Neural progenitor cell (in vitro differentiated cells): ENCODE results near the gene EIF5AL1.

Experiments used
- EZH2 ChIP-seq: fragments of 200-600 bp; sonication (generic); IDR thresholded peaks from 2 replicates; pipeline ENCODE4 v1.6.1; 2017; ENCODE audit warnings: antibody characterized with exemption, mild to moderate bottlenecking, moderate library complexity
- EZH2phosphoT487 ChIP-seq: fragments of 200-600 bp; sonication (generic); IDR thresholded peaks from 2 replicates; pipeline ENCODE4 v1.6.1; 2017; ENCODE audit warnings: antibody characterized with exemption
- TF ChIP-seq, protein P1 (sequence below): fragments of 200-600 bp; sonication (generic); IDR thresholded peaks from 2 replicates; pipeline ENCODE4 v1.5.1; 2017; ENCODE audit warnings: antibody characterized with exemption, mild to moderate bottlenecking

- TF ChIP-seq, protein P1, sequence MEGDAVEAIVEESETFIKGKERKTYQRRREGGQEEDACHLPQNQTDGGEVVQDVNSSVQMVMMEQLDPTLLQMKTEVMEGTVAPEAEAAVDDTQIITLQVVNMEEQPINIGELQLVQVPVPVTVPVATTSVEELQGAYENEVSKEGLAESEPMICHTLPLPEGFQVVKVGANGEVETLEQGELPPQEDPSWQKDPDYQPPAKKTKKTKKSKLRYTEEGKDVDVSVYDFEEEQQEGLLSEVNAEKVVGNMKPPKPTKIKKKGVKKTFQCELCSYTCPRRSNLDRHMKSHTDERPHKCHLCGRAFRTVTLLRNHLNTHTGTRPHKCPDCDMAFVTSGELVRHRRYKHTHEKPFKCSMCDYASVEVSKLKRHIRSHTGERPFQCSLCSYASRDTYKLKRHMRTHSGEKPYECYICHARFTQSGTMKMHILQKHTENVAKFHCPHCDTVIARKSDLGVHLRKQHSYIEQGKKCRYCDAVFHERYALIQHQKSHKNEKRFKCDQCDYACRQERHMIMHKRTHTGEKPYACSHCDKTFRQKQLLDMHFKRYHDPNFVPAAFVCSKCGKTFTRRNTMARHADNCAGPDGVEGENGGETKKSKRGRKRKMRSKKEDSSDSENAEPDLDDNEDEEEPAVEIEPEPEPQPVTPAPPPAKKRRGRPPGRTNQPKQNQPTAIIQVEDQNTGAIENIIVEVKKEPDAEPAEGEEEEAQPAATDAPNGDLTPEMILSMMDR, result no peak
- TF ChIP-seq EZH2phosphoT487, result no peak
- TF ChIP-seq EZH2, result no peak
Measured at GRCh38 chr10:79465341-79465740, 47.0 kb upstream of the EIF5AL1 start.
